Fibroblast of the aortic adventitia (primary cell): ENCODE data around the gene LGR5. TPM values are rescaled to one million over a fixed set of nuclear protein-coding genes. Genes with fewer than 3 reads are reported as not detected.
"Not testable (repeated sequence)": the region's sequence is repeated elsewhere in the genome, so short reads cannot be mapped to it uniquely, and the experiment has no call there.

ENCODE experiments used
- DNase-seq: peaks from one replicate; pipeline ENCODE4 v3.0.0-alpha.2; 2010; ENCODE audit warnings: low read depth
- H3K4me3 ChIP-seq: 2 replicates; pipeline ENCODE4 v1.5.1; 2011; ENCODE audit warnings: low read depth, mild to moderate bottlenecking, control low read depth, low read length, moderate library complexity
- CTCF ChIP-seq: IDR thresholded peaks from 2 replicates; pipeline ENCODE4 v1.5.1; 2011; ENCODE audit warnings: mild to moderate bottlenecking, low read length, control low read depth, inconsistent platforms; ENCODE audit not compliant: insufficient read depth
- total RNA-seq: library from RNA; depleted of rRNA; stranded (reverse); fragments of >200 nt; gene quantifications from 2 replicates; pipeline ENCODE4 v1.2.3, GENCODE V29; 2012; ENCODE audit warnings: low replicate concordance

LGR5 gene
- total RNA-seq, 1 donor, result 7.8 TPM

- H3K4me3 ChIP-seq, result no peak overlapping the region
- no peak for TF ChIP-seq CTCF
- DNase-seq, result peak; percentile 39
These were observed 32.9 kb downstream of the LGR5 start for GRCh38 chr12:71472441-71472911.

- TF ChIP-seq CTCF, result no peak
- peak; percentile 4 for DNase-seq
- H3K4me3 ChIP-seq, result no peak overlapping the region
These were observed 35.2 kb downstream of the LGR5 start for GRCh38 chr12:71474791-71475190.

- H3K4me3 ChIP-seq, result no peak overlapping the region
- no peak for TF ChIP-seq CTCF
- DNase-seq, result peak; percentile 65
These were observed 35.7 kb downstream of the LGR5 start for GRCh38 chr12:71475280-71475679.

GRCh38 chr12:71476513-71476912, 36.9 kb downstream of the LGR5 start:
- peak; percentile 88 for DNase-seq
- H3K4me3 ChIP-seq, result no peak overlapping the region
- no peak for TF ChIP-seq CTCF

- no peak for DNase-seq
- no peak overlapping the region for H3K4me3 ChIP-seq
- TF ChIP-seq CTCF, result no peak
These were observed 38.0 kb downstream of the LGR5 start for GRCh38 chr12:71477609-71478008.

- no peak for DNase-seq
- TF ChIP-seq CTCF, result no peak
- no peak overlapping the region for H3K4me3 ChIP-seq
These were observed 38.7 kb downstream of the LGR5 start for GRCh38 chr12:71478270-71478669.

GRCh38 chr12:71484272-71484905, 44.8 kb downstream of the LGR5 start:
- no peak for DNase-seq

GRCh38 chr12:71490844-71491243, 51.2 kb downstream of the LGR5 start:
- DNase-seq, H3K4me3 ChIP-seq: not testable (repeated sequence)

More at GRCh38 chr12:71484272-71484905, 44.8 kb downstream of the LGR5 start:
- H3K4me3 ChIP-seq, result peak overlapping the region; percentile 14
- TF ChIP-seq CTCF, result no peak
